ENCODE results near the gene CYP26C1.

DNA sequence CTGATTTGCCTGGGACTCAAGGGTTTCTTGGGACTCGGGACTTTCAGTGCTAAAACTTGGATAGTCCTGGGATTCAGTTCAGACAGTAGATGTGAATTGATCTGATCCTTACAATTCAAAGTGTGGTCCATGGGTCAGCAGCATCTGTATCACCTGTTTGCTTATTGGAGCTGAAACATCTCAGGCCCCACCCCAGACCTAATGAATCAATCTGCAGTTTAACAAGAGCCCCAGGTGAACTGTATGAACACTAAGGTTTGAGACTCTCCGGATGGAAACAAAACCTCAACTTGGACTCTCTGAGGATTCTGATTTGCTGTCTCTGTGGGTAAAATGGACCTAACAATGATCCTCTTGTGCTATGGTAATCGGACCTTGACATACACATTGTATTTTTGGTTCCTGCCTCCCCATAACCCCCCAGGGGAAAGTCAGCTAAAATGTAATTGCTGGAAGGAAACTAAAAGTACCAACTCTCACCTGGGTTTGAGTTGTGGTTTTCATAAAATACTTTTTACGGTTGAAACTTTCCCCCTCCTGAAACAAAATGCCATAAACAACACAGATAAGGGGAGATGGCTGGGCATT, 24.8 kb downstream of the CYP26C1 start:
- no peak for TF ChIP-seq CTCF (conservative IDR thresholded peaks at IDR 0.05)
- TF ChIP-seq EZH2 (IDR thresholded peaks at IDR 0.05; ENCODE audit: low read depth), result no peak

Data from PC-9 (cell line).